Large intestine (tissue), 3 donors: Measurements from ENCODE around the gene PLD6. TPM values are rescaled to one million over a fixed set of nuclear protein-coding genes. Genes with fewer than 3 reads are reported as not detected.

Source experiments
- DNase-seq, 2 donors: peaks; one replicate each; pipeline versions ENCODE4 v3.0.0 to v3.0.0-alpha.2; 2013
- H3K27ac ChIP-seq: one replicate; pipeline ENCODE4 v1.5.1; 2013; ENCODE audit warnings: low read length
- H3K27me3 ChIP-seq: 2 replicates; pipeline ENCODE4 v1.6.1; 2013; ENCODE audit warnings: low read length; ENCODE audit not compliant: control insufficient read depth, insufficient read depth
- H3K36me3 ChIP-seq: 2 replicates; pipeline ENCODE4 v1.6.1; 2013; ENCODE audit warnings: low read length; ENCODE audit not compliant: control insufficient read depth, insufficient read depth
- H3K4me1 ChIP-seq: one replicate; pipeline ENCODE4 v1.6.1; 2013; ENCODE audit warnings: low read length; ENCODE audit not compliant: control insufficient read depth, insufficient read depth
- H3K4me3 ChIP-seq: one replicate; pipeline ENCODE4 v1.5.1; 2013; ENCODE audit warnings: low read length
- H3K9me3 ChIP-seq: one replicate; pipeline ENCODE4 v1.6.1; 2013; ENCODE audit warnings: mild to moderate bottlenecking, low read depth, low read length, moderate library complexity; ENCODE audit not compliant: control insufficient read depth
- WGBS: methylation state at CpG from one replicate; pipeline ENCODE4 v1.1.5; 2013; ENCODE audit warnings: low lambda C conversion rate; ENCODE audit not compliant: insufficient coverage; 5-methylcytosine and 5-hydroxymethylcytosine counted together
- polyA plus RNA-seq: library from polyadenylated mRNA; unstranded; fragments of 120-200 nt; gene quantifications from one replicate; pipeline ENCODE4 v1.2.1, GENCODE V29; 2013

Gene PLD6
- polyA plus RNA-seq, 1 donor: 6.0 TPM

- H3K27me3 ChIP-seq: no peaks in the 10 kb centered on the region
- DNase-seq: no peak
- H3K27ac ChIP-seq: no peak overlapping the region
- no peaks in the 10 kb centered on the region for H3K9me3 ChIP-seq
- no CpG with 5 or more reads among the region's 12 CpGs for WGBS
- H3K36me3 ChIP-seq: peaks cover 97% of the 10 kb centered on the region
- no peak overlapping the region for H3K4me3 ChIP-seq
- no peaks in the 10 kb centered on the region for H3K4me1 ChIP-seq
Observed at GRCh38 chr17:17175917-17176316, 30.2 kb downstream of the PLD6 start.

GRCh38 chr17:17175340-17175739 lies 30.8 kb downstream of the PLD6 start:
- peaks cover 96% of the 10 kb centered on the region for H3K36me3 ChIP-seq
- H3K4me1 ChIP-seq: no peaks in the 10 kb centered on the region

GRCh38 chr17:17173921-17174320 lies 32.2 kb downstream of the PLD6 start:
- H3K27ac ChIP-seq: no peak overlapping the region
- H3K36me3 ChIP-seq: peaks cover 93% of the 10 kb centered on the region
- DNase-seq: no peak
- WGBS: no CpG with 5 or more reads among the region's 14 CpGs
- no peak overlapping the region for H3K4me3 ChIP-seq
- no peaks in the 10 kb centered on the region for H3K27me3 ChIP-seq
- no peaks in the 10 kb centered on the region for H3K9me3 ChIP-seq
- no peaks in the 10 kb centered on the region for H3K4me1 ChIP-seq

More at GRCh38 chr17:17175340-17175739, 30.8 kb downstream of the PLD6 start:
- no peak for DNase-seq
- WGBS: no CpG with 5 or more reads among the region's 8 CpGs
- no peaks in the 10 kb centered on the region for H3K27me3 ChIP-seq
- H3K27ac ChIP-seq: no peak overlapping the region
- no peaks in the 10 kb centered on the region for H3K9me3 ChIP-seq
- H3K4me3 ChIP-seq: no peak overlapping the region

- H3K27ac ChIP-seq: no peak overlapping the region
- WGBS: no CpG with 5 or more reads among the region's 9 CpGs
- H3K36me3 ChIP-seq: peaks cover 94% of the 10 kb centered on the region
- no peak for DNase-seq
- no peak overlapping the region for H3K4me3 ChIP-seq
- no peaks in the 10 kb centered on the region for H3K4me1 ChIP-seq
- no peaks in the 10 kb centered on the region for H3K9me3 ChIP-seq
- no peaks in the 10 kb centered on the region for H3K27me3 ChIP-seq
Observed at GRCh38 chr17:17172990-17173389, 33.1 kb downstream of the PLD6 start.

GRCh38 chr17:17172001-17172939 lies 33.9 kb downstream of the PLD6 start:
- Histone ChIP-seq H3K36me3 (peaks cover 94% of the 10 kb centered on the region), H3K4me3 (no peak overlapping the region), H3K27ac (no peak overlapping the region), H3K27me3 (no peaks in the 10 kb centered on the region), H3K4me1 (no peaks in the 10 kb centered on the region), H3K9me3 (no peaks in the 10 kb centered on the region)
- no peak for DNase-seq
- WGBS: no CpG with 5 or more reads among the region's 26 CpGs

GRCh38 chr17:17171186-17171585 lies 34.9 kb downstream of the PLD6 start:
- no peak for DNase-seq
- no peaks in the 10 kb centered on the region for H3K9me3 ChIP-seq
- no peaks in the 10 kb centered on the region for H3K4me1 ChIP-seq
- no CpG with 5 or more reads among the region's 7 CpGs for WGBS
- H3K36me3 ChIP-seq: peaks cover 94% of the 10 kb centered on the region
- no peak overlapping the region for H3K27ac ChIP-seq
- H3K4me3 ChIP-seq: no peak overlapping the region
- H3K27me3 ChIP-seq: no peaks in the 10 kb centered on the region

GRCh38 chr17:17170346-17170985 lies 35.7 kb downstream of the PLD6 start:
- H3K27ac ChIP-seq: no peak overlapping the region
- no CpG with 5 or more reads among the region's 9 CpGs for WGBS
- H3K9me3 ChIP-seq: no peaks in the 10 kb centered on the region
- H3K4me1 ChIP-seq: no peaks in the 10 kb centered on the region
- no peak overlapping the region for H3K4me3 ChIP-seq
- peaks cover 94% of the 10 kb centered on the region for H3K36me3 ChIP-seq
- DNase-seq: no peak
- H3K27me3 ChIP-seq: no peaks in the 10 kb centered on the region

- no peak overlapping the region for H3K4me3 ChIP-seq
- peaks cover 94% of the 10 kb centered on the region for H3K36me3 ChIP-seq
- no peaks in the 10 kb centered on the region for H3K4me1 ChIP-seq
- H3K27me3 ChIP-seq: no peaks in the 10 kb centered on the region
- H3K27ac ChIP-seq: no peak overlapping the region
- no peaks in the 10 kb centered on the region for H3K9me3 ChIP-seq
- no peak for DNase-seq
- WGBS: no CpG with 5 or more reads among the region's 4 CpGs
Observed at GRCh38 chr17:17169396-17169795, 36.7 kb downstream of the PLD6 start.

GRCh38 chr17:17168401-17168800 lies 37.7 kb downstream of the PLD6 start:
- H3K9me3 ChIP-seq: no peaks in the 10 kb centered on the region
- no peaks in the 10 kb centered on the region for H3K4me1 ChIP-seq
- no peak overlapping the region for H3K4me3 ChIP-seq
- WGBS: no CpG with 5 or more reads among the region's 5 CpGs
- DNase-seq: no peak
- no peak overlapping the region for H3K27ac ChIP-seq
- no peaks in the 10 kb centered on the region for H3K27me3 ChIP-seq
- peaks cover 92% of the 10 kb centered on the region for H3K36me3 ChIP-seq

GRCh38 chr17:17167986-17168385 lies 38.1 kb downstream of the PLD6 start:
- WGBS: no CpG with 5 or more reads among the region's 10 CpGs
- no peaks in the 10 kb centered on the region for H3K4me1 ChIP-seq

More at GRCh38 chr17:17167986-17168385, 38.1 kb downstream of the PLD6 start:
- Histone ChIP-seq H3K9me3 (no peaks in the 10 kb centered on the region), H3K27me3 (no peaks in the 10 kb centered on the region), H3K4me3 (no peak overlapping the region), H3K36me3 (peaks cover 91% of the 10 kb centered on the region), H3K27ac (no peak overlapping the region)
- DNase-seq: no peak
